ENCODE measurements around the gene DNASE1L2.

- TF ChIP-seq CTCF (IDR thresholded peaks at IDR 0.05) (no peak), POLR2A (IDR thresholded peaks at IDR 0.05) (no peak)
Observed at GRCh38 chr16:2208772-2209171, 27.5 kb upstream of the DNASE1L2 start.

Data from testis (tissue), 2 donors.